Heart left ventricle (tissue), 13 donors: ENCODE measurements around the gene PTBP2.

Experiments
- POLR2A ChIP-seq, 2 donors: fragments of 450-650 bp; IDR thresholded peaks; one replicate each; pipeline ENCODE4 v1.6.1; 2017; ENCODE audit warnings: antibody characterized with exemption in 2 of 2, mild to moderate bottlenecking in 2 of 2, moderate library complexity in 2 of 2
- TF ChIP-seq, protein P1 (sequence below), 12 donors: fragments of 200-600 bp; sonication (generic) in 4 of 12; IDR thresholded peaks; one replicate each; pipeline versions ENCODE4 v1.5.0 to v1.8.0; 2018 to 2022; ENCODE audit warnings: antibody characterized with exemption in 12 of 12, mild to moderate bottlenecking in 5 of 12
- donor health status: ischemic (EF 13 %, LVEDD 7.1; RV severe dilation, severe dysfunction).
- donor health status: DM: no; HTN: yes; CAD: no.
- donor health status: DM: no; HTN: no; CAD: no.
- donor health status: ischemic (EF 25% LVEDD 6.9; RV normal size, moderate dysfunction).
- donor health status: ischemic (EF 25% LVEDD 5.7; RV mildly dilated, moderate dysfunction).
- donor health status: ischemic (EF 35%, LVEDD 5.7; RV mildly dilated, moderate dysfunction).
- donor health status: nonischemic (EF 11% LVEDD 7.7; RV severe dilation, severe dysfunction).
- donor health status: DM: yes; HTN: yes; CAD: no.
- donor health status: PGD.
- donor health status: ischemic (EF 29% LVEDD 5.4; RV normal size, mild dysfunction).
- donor health status: nonischemic (EF 23%, LVEDD 6.1; RV moderate dilation, normal function).

DNA sequence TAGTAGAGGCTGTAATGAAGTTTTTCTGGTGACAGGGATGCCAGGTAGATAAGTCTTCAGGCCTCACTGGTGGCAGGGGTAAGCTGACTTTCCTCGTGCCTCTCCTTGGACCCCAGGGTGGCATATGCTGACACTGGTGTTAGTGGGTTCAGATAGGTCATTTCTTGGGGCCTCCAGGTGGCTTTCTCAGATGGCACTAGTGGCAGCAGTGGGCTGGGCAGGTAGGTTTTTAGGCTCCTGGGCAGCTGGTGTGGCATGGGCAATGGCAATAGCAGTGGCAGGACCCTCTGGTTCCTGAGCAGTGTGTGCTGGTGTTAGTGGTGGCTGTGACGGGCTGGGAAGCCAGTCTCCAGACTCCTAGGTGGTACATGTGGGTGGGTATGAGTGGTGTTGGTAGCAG, 140.3 kb downstream of the PTBP2 start:
- no peak for TF ChIP-seq POLR2A (IDR thresholded peaks at IDR 0.05)
- TF ChIP-seq, protein P1, sequence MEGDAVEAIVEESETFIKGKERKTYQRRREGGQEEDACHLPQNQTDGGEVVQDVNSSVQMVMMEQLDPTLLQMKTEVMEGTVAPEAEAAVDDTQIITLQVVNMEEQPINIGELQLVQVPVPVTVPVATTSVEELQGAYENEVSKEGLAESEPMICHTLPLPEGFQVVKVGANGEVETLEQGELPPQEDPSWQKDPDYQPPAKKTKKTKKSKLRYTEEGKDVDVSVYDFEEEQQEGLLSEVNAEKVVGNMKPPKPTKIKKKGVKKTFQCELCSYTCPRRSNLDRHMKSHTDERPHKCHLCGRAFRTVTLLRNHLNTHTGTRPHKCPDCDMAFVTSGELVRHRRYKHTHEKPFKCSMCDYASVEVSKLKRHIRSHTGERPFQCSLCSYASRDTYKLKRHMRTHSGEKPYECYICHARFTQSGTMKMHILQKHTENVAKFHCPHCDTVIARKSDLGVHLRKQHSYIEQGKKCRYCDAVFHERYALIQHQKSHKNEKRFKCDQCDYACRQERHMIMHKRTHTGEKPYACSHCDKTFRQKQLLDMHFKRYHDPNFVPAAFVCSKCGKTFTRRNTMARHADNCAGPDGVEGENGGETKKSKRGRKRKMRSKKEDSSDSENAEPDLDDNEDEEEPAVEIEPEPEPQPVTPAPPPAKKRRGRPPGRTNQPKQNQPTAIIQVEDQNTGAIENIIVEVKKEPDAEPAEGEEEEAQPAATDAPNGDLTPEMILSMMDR (IDR thresholded peaks at IDR 0.05): no peak
